HepG2 (cell line): Measurements from ENCODE around the gene MARK2. TPM values are rescaled to one million over a fixed set of nuclear protein-coding genes. Genes with fewer than 3 reads are reported as not detected.

Experiments used
- ATAC-seq: fragments of 200-7000 bp; cut with Tn5 transposase; 3 replicates; pipeline ENCODE4 v1.9.1; 2020; ENCODE audit warnings: mild to moderate bottlenecking, moderate library complexity
- BruUV-seq: library from RNA; stranded (reverse); fragments of 400-500 nt; replicated peaks from 2 replicates; lab custom pipeline; 2021; lab: Mats Ljungman, UMichigan
- CTCF ChIA-PET: fragments of 300-600 bp; formaldehyde crosslinking; extraction: SDS; loops from one replicate; lab custom pipeline; 2021; ENCODE audit warnings: low total read pairs, inconsistent platforms, low intra/inter-chr PET ratio; lab: Yijun Ruan, JAX
- POLR2A ChIA-PET: fragments of 350-600 bp; sonication (Branson Sonifier 250); formaldehyde crosslinking; loops from one replicate; lab custom pipeline; 2020; ENCODE audit warnings: antibody characterized with exemption, inconsistent platforms; lab: Yijun Ruan, JAX
- DNase-seq: peaks from one replicate; pipeline ENCODE4 v3.0.0-alpha.2; 2015; ENCODE audit warnings: low spot score
- FAIRE-seq: peaks from 3 replicates; lab custom pipeline; 2011; peaks lifted over from hg19 to GRCh38; lab: Jason Lieb, UNC
- H2AFZ ChIP-seq: one replicate; pipeline ENCODE4 v1.6.1; 2011; ENCODE audit warnings: low read length, inconsistent platforms
- H3K27ac ChIP-seq: fragments of 300-600 bp; 3 replicates; pipeline ENCODE4 v1.8.0; 2011; ENCODE audit warnings: mixed run types, mild to moderate bottlenecking, mixed read lengths, low read length, inconsistent platforms; ENCODE audit not compliant: insufficient read depth; ENCODE audit errors: extremely low read length
- H3K27me3 ChIP-seq, 2 experiments: fragments of 200-600 bp in 1 of 2; 2 replicates in 1 of 2; 3 replicates in 1 of 2; pipeline versions ENCODE4 v1.6.0 to v1.8.0; 2011; ENCODE audit warnings: low read length in 2 of 2, mild to moderate bottlenecking in 2 of 2, moderate library complexity in 2 of 2, inconsistent platforms in 1 of 2; ENCODE audit not compliant: insufficient read depth in 2 of 2, control insufficient read depth in 1 of 2
- H3K36me3 ChIP-seq, 2 experiments: fragments of 200-600 bp in 1 of 2; replicated peaks in 1 of 2; 2 replicates in 1 of 2; 3 replicates in 1 of 2; pipeline versions ENCODE4 v1.5.1 to v1.8.0; 2011; ENCODE audit warnings: low read length in 2 of 2, inconsistent platforms in 1 of 2; ENCODE audit not compliant: insufficient read depth in 2 of 2, control insufficient read depth in 1 of 2
- H3K4me1 ChIP-seq: 2 replicates; pipeline ENCODE4 v1.5.1; 2012; ENCODE audit warnings: low read length, inconsistent platforms; ENCODE audit not compliant: insufficient read depth
- H3K4me2 ChIP-seq: 2 replicates; pipeline ENCODE4 v1.6.0; 2011; ENCODE audit warnings: low read depth, low read length, inconsistent platforms
- H3K4me3 ChIP-seq, 3 experiments: fragments of 200-600 bp in 1 of 3; sonication (generic), shearing (Covaris generic) in 1 of 3; replicated peaks in 1 of 3; 2 replicates each; pipeline ENCODE4 v1.5.1; 2011 to 2016; ENCODE audit warnings: low read length in 3 of 3, inconsistent platforms in 2 of 3, low read depth in 2 of 3, mild to moderate bottlenecking in 2 of 3, control low read depth in 1 of 3, mixed read lengths in 1 of 3; ENCODE audit not compliant: insufficient read depth in 1 of 3
- H3K79me2 ChIP-seq: one replicate; pipeline ENCODE4 v1.6.1; 2011; ENCODE audit warnings: low read length, inconsistent platforms; ENCODE audit not compliant: insufficient read depth
- H3K9ac ChIP-seq: 2 replicates; pipeline ENCODE4 v1.6.0; 2011; ENCODE audit warnings: mild to moderate bottlenecking, low read depth, low read length, inconsistent platforms; ENCODE audit not compliant: insufficient read depth
- H3K9me3 ChIP-seq: 2 replicates; pipeline ENCODE4 v1.5.1; 2012; ENCODE audit warnings: mild to moderate bottlenecking, low read length
- H4K20me1 ChIP-seq: 2 replicates; pipeline ENCODE4 v1.6.0; 2011; ENCODE audit warnings: inconsistent platforms, mild to moderate bottlenecking, low read length, moderate library complexity; ENCODE audit not compliant: insufficient read depth
- ESRRA ChIP-seq: sonication (generic); formaldehyde crosslinking; IDR thresholded peaks from 2 replicates; pipeline ENCODE4 v1.5.1; 2020; ENCODE audit warnings: mild to moderate bottlenecking, low read depth, missing genetic modification reagents
- HOXA3 ChIP-seq: sonication (generic); formaldehyde crosslinking; IDR thresholded peaks from 2 replicates; pipeline ENCODE4 v1.5.0; 2020; ENCODE audit warnings: missing genetic modification reagents
- PHF20 ChIP-seq: sonication (generic); formaldehyde crosslinking; IDR thresholded peaks from 2 replicates; pipeline ENCODE4 v1.5.0; 2020; ENCODE audit warnings: mild to moderate bottlenecking, missing genetic modification reagents
- PTBP1 ChIP-seq: fragments of 200-400 bp; formaldehyde crosslinking; IDR thresholded peaks from 2 replicates; pipeline ENCODE4 v1.6.1; 2018; ENCODE audit warnings: low read length, low read depth; ENCODE audit not compliant: poor library complexity, severe bottlenecking
- SMAD3 ChIP-seq: sonication (generic); formaldehyde crosslinking; IDR thresholded peaks from 2 replicates; pipeline ENCODE4 v1.4.0; 2020; ENCODE audit warnings: missing genetic modification reagents
- ZBED4 ChIP-seq: sonication (generic); formaldehyde crosslinking; IDR thresholded peaks from 2 replicates; pipeline ENCODE4 v1.4.0; 2020; ENCODE audit warnings: missing genetic modification reagents, borderline replicate concordance
- ZFYVE20 ChIP-seq: sonication (generic); formaldehyde crosslinking; IDR thresholded peaks from 2 replicates; pipeline ENCODE4 v1.8.0; 2023; ENCODE audit warnings: low read depth, mild to moderate bottlenecking, moderate library complexity, missing genetic modification reagents, borderline replicate concordance
- ZNF234 ChIP-seq: sonication (generic); formaldehyde crosslinking; conservative IDR thresholded peaks from 2 replicates; pipeline ENCODE4 v1.5.1; 2020; ENCODE audit warnings: mild to moderate bottlenecking, missing genetic modification reagents
- ZNF24 ChIP-seq: fragments of 450-650 bp; IDR thresholded peaks from 2 replicates; pipeline ENCODE4 v1.6.1; 2017; ENCODE audit warnings: antibody characterized with exemption, mild to moderate bottlenecking
- ZNF251 ChIP-seq: sonication (generic); formaldehyde crosslinking; IDR thresholded peaks from 2 replicates; pipeline ENCODE4 v1.9.0; 2021; ENCODE audit warnings: mild to moderate bottlenecking, missing genetic modification reagents
- ZNF431 ChIP-seq: sonication (generic); formaldehyde crosslinking; IDR thresholded peaks from 2 replicates; pipeline ENCODE4 v1.9.0; 2022; ENCODE audit warnings: missing genetic modification reagents, low read depth, mild to moderate bottlenecking, borderline replicate concordance
- ZNF772 ChIP-seq: sonication (generic); formaldehyde crosslinking; IDR thresholded peaks from 2 replicates; pipeline ENCODE4 v1.5.0; 2020; ENCODE audit warnings: mild to moderate bottlenecking, missing genetic modification reagents
- ZNF782 ChIP-seq: sonication (generic); formaldehyde crosslinking; IDR thresholded peaks from 2 replicates; pipeline ENCODE4 v1.4.0; 2020; ENCODE audit warnings: missing genetic modification reagents, mild to moderate bottlenecking, borderline replicate concordance
- ZNF792 ChIP-seq: IDR thresholded peaks from 2 replicates; pipeline ENCODE4 v1.6.1; 2016
- ZSCAN30 ChIP-seq: sonication (generic); formaldehyde crosslinking; IDR thresholded peaks from 2 replicates; pipeline ENCODE4 v1.5.0; 2020; ENCODE audit warnings: mild to moderate bottlenecking, missing genetic modification reagents
- WGBS: methylation state at CpG from one replicate; pipeline ENCODE4 v1.1.6; 2017; ENCODE audit warnings: low lambda C conversion rate; 5-methylcytosine and 5-hydroxymethylcytosine counted together
- in situ Hi-C: cut with HindIII; loops from 2 replicates; pipeline ENCODE4 v1.10.0; 2017; ENCODE audit warnings: low pct_unique_long_range_greater_than_20kb; ENCODE audit not compliant: extremely low pct_ligation_motif_present
- intact Hi-C: fragments of 100-400 bp; cut with micrococcal nuclease; formaldehyde crosslinking; loops from one replicate; pipeline ENCODE4 v1.10.0; 2022; ENCODE audit not compliant: unreplicated experiment
- polyA plus RNA-seq, 8 experiments: library from polyadenylated mRNA; depleted of rRNA in 3 of 8; stranded (reverse) in 7 of 8; unstranded in 1 of 8; fragments of >200 nt; fragmentation: Illumina TruSeq in 4 of 8; extraction: Trizol in 4 of 8; gene quantifications; 2 replicates each; pipeline versions ENCODE4 v1.2.1 to v1.2.3, GENCODE V29; 2011 to 2016; ENCODE audit warnings: low read depth in 4 of 8, missing spikeins in 1 of 8, mixed read lengths in 1 of 8; ENCODE audit not compliant: insufficient read depth in 1 of 8
- total RNA-seq, 5 experiments: library from RNA; depleted of rRNA; stranded (reverse); fragments of >200 nt; fragmentation: Illumina TruSeq; extraction: Trizol; gene quantifications; 2 replicates each; pipeline ENCODE4 v1.2.3, GENCODE V29; 2016; ENCODE audit warnings: low read depth in 1 of 5
- TF ChIP-seq, protein P1 (sequence below): IDR thresholded peaks from 2 replicates; pipeline ENCODE4 v1.6.1; 2016; ENCODE audit warnings: mild to moderate bottlenecking
- TF ChIP-seq, protein P2 (sequence below): sonication (generic); formaldehyde crosslinking; IDR thresholded peaks from 2 replicates; pipeline ENCODE4 v1.5.0; 2020; ENCODE audit warnings: mild to moderate bottlenecking, missing genetic modification reagents, borderline replicate concordance

The MARK2 gene
- total and polyA plus RNA-seq, 2 of the 13 experiments (the other 11 are each of a cell fraction or from before 2014, with no cell fraction given), result 13.5 to 13.9 TPM

DNA sequence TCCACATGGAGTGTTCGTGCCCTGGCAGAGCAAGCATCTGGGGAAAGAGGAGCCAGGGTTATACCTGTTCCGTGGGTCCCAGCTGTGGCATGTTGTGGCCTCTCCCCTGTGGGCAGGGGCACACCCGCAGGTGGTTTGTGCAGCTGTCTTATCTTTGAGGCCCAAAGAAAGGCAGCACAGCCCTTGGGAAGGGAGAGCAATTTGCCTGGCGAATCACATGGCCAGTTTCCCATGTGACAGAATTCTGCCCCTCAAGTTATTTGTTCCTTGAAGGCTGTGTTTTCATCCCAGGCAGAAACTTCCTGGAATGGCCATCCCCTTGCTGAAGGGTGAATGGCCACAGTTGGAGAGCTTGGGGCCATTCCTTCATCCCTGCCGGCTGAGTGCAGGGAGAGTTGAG is 119.1 kb downstream of the MARK2 start:
- Histone ChIP-seq H3K36me3 (peaks cover 17 to 32% of the 10 kb centered on the region in 2 experiments; a peak in 4 of 5 replicates), H3K9me3 (no peaks in the 10 kb centered on the region)
- WGBS, result 97% methylated on average over 5 of the region's 5 CpGs

More for the DNA sequence above, 119.1 kb downstream of the MARK2 start:
- no peak for TF ChIP-seq ZNF772
- TF ChIP-seq SMAD3 (CRISPR knock-in tag), result no peak
- TF ChIP-seq ZNF431, result no peak
- TF ChIP-seq ZBED4 (CRISPR knock-in tag), result no peak
- TF ChIP-seq ZNF24, result no peak
- TF ChIP-seq ZNF792 (CRISPR knock-in tag), result no peak
- TF ChIP-seq PHF20 (CRISPR knock-in tag), result no peak
- TF ChIP-seq, protein P1, sequence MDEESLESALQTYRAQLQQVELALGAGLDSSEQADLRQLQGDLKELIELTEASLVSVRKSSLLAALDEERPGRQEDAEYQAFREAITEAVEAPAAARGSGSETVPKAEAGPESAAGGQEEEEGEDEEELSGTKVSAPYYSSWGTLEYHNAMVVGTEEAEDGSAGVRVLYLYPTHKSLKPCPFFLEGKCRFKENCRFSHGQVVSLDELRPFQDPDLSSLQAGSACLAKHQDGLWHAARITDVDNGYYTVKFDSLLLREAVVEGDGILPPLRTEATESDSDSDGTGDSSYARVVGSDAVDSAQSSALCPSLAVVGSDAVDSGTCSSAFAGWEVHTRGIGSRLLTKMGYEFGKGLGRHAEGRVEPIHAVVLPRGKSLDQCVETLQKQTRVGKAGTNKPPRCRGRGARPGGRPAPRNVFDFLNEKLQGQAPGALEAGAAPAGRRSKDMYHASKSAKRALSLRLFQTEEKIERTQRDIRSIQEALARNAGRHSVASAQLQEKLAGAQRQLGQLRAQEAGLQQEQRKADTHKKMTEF (CRISPR knock-in tag), result no peak
- no peak for TF ChIP-seq ZNF251 (CRISPR knock-in tag)
- no peak for TF ChIP-seq ZNF234
- TF ChIP-seq ZSCAN30 (CRISPR knock-in tag), result no peak
- TF ChIP-seq ESRRA, result no peak
- TF ChIP-seq, protein P2, sequence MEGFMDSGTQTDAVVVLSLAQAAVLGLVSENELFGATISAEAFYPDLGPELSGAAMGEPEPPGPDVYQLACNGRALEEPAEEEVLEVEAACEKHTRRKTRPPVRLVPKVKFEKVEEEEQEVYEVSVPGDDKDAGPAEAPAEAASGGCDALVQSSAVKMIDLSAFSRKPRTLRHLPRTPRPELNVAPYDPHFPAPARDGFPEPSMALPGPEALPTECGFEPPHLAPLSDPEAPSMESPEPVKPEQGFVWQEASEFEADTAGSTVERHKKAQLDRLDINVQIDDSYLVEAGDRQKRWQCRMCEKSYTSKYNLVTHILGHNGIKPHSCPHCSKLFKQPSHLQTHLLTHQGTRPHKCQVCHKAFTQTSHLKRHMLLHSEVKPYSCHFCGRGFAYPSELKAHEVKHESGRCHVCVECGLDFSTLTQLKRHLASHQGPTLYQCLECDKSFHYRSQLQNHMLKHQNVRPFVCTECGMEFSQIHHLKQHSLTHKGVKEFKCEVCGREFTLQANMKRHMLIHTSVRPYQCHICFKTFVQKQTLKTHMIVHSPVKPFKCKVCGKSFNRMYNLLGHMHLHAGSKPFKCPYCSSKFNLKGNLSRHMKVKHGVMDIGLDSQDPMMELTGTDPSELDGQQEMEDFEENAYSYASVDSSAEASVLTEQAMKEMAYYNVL (CRISPR knock-in tag), result no peak
- no peak for TF ChIP-seq ZNF782 (CRISPR knock-in tag)
- TF ChIP-seq ZFYVE20 (CRISPR knock-in tag), result no peak
- TF ChIP-seq HOXA3 (CRISPR knock-in tag), result no peak
- no peak for TF ChIP-seq PTBP1
- ChIA-PET POLR2A (interaction anchor here (0.6 to 2.0 kb wide), 2 partner anchors 12 to 129 kb away, joined by 3 to 7 read pairs; no protein-coding TSS in a partner anchor), CTCF (no interaction called here)
- FAIRE-seq (no peak), ATAC-seq (no peak), DNase-seq (no peak)
- H4K20me1 ChIP-seq, result no peaks in the 10 kb centered on the region
- no TSS peak for BruUV-seq
- in situ Hi-C loops, result no loop called here
- H3K9ac ChIP-seq, result no peak overlapping the region
- no peak overlapping the region for H3K4me3 ChIP-seq
- no peak overlapping the region for H3K4me2 ChIP-seq
- H3K27me3 ChIP-seq, result no peaks in the 10 kb centered on the region
- H3K79me2 ChIP-seq, result no peaks in the 10 kb centered on the region
- H2AFZ ChIP-seq, result no peak overlapping the region
- intact Hi-C loops, result no loop called here
- no peak overlapping the region for H3K27ac ChIP-seq
- peaks cover 36% of the 10 kb centered on the region for H3K4me1 ChIP-seq
